ENCODE results near the gene ALKBH7. TPM values are rescaled to one million over a fixed set of nuclear protein-coding genes. Genes with fewer than 3 reads are reported as not detected.
"Not testable (repeated sequence)": the region's sequence is repeated elsewhere in the genome, so short reads cannot be mapped to it uniquely, and the experiment has no call there.

Gene ALKBH7
- total RNA-seq, 1 experiment from 2014 or later = 105 TPM

GRCh38 chr19:6393074-6393982, 20.7 kb downstream of the ALKBH7 start, which contains the start of gene GTF2F1:
GTF2F1 (minus strand) TSS chr19:6393164; CDS start chr19:6392995, 169 bp downstream.
- DNase-seq (ENCODE audit: low spot score) = peak; percentile 98
- in situ Hi-C loops (cut with HindIII; ENCODE audit: low sequenced_read_pairs) = no loop called here

- DNase-seq (ENCODE audit: low spot score) = no peak
- in situ Hi-C loops (cut with HindIII; ENCODE audit: low sequenced_read_pairs) = no loop called here
Observed at GRCh38 chr19:6393983-6394412, 21.4 kb downstream of the ALKBH7 start.

- no peak for DNase-seq (ENCODE audit: low spot score)
- in situ Hi-C loops (cut with HindIII; ENCODE audit: low sequenced_read_pairs) = no loop called here
Observed at GRCh38 chr19:6394831-6395230, 22.2 kb downstream of the ALKBH7 start.

DNA sequence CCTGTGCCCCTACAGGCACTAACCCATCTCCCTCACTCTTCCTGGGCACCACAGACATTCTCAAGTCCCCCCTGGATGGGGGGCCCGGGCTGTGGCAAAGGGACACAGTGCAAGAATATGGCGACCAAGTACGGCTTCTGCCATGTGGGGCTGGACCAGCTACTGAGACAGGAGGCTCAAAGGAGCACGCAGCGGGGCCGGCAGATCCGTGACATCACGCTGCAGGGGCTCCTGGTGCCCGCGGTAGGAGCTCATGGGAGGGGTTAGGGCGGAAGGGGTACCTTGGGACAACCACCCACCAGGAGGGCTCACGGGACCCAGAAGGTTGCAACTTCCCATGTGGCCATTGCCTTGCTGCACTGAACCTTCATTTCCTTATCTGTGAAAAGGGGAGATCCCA, 23.7 kb downstream of the ALKBH7 start:
- in situ Hi-C loops (cut with HindIII; ENCODE audit: low sequenced_read_pairs) = no loop called here
- DNase-seq (ENCODE audit: low spot score) = no peak

DNA sequence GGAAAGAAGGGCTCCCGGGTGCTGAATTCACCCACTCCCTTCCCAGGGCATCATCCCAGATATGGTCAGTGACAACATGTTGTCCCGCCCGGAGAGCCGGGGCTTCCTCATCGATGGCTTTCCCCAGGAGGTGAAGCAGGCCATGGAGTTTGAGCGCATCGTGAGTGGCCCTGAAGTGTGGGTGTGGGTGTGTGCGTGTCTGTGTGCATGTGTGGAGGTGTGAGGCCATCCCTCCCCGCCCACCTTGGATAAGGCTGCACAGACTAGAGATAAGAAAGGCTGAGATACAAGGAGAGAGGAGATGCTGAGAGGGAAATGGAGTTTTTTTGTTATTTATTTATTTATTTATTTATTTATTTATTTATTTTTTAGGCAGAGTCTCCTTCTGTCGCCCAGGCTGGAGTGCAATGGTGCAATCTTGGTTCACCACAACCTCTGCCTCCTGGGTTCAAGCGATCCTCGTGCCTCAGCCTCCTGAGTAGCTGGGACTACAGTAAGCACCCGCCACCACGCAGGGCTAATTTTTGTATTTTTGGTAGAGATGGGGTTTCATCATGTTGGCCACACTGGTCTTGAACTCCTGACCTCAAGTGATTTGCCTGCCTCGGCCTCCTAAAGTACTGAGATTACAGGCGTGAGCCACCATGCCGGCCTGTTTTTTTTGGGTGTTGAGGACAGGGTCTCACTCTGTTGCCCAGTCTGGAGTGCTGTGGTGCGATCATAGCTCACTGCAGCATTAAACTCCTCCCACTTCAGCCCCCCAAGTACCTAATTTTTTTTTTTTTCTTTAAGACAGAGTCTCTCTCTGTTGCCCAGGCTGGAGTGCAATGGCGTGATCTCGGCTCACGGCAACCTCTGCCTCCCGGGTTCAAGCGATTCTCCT, 27.7 kb downstream of the ALKBH7 start:
- in situ Hi-C loops (cut with HindIII; ENCODE audit: low sequenced_read_pairs); DNase-seq (ENCODE audit: low spot score): not testable (repeated sequence)

DNA sequence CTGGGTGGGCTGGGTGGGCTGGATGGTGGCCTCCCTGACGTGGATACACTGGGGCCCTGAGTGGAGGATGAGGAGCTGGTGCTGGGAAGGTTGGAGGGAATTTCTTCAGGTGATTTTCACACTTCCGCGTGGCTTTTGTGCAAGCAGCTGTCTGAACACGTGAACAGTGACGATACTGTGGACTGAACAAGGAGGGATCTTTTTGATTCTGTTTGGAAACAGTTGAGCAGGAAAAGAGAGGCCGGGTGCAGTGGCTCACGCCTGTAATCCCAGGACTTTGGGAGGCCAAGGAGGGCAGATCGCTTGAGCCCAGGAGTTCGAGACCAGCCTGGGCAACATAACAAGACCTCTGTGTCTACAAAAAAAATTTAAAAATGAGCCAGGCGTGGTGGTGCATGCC, 29.5 kb downstream of the ALKBH7 start:
- in situ Hi-C loops (cut with HindIII; ENCODE audit: low sequenced_read_pairs) = no loop called here
- no peak for DNase-seq (ENCODE audit: low spot score)

DNA sequence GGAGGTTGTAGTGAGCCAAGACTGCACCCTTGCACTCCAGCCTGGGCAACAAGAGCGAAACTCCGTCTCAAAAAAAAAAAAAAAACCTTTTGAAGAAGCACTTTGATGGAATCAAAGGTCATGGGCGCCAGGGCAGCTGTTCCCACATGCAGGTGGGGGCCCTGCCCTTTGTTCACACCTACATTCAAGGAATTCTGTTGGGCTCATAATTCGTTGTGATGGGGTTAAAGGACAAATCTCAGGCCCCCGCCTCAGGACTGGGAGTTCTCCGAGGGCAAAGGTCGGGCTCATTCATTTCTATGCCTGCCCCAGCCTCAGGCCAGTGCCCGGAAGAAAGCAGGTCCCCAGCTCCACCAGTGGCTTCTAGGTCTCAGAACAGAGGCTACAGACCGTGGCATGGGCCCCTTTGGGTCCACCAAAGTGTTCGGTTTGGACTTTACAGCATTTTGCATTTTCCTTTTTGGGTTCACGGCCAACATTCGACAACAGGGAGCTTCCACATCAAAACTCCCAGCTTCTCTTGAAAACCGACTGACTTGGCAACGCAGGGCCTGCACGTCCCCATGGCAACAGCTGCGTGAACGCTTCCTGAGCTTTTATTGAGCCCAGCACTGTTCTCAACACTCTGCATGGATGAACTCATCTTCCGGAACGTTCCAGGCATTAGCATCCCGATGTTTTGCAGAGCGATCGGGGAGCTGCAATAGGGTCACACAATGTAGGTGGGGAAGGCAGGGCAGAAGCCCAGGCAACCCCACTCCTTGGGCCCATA, 30.4 kb downstream of the ALKBH7 start:
- DNase-seq (ENCODE audit: low spot score) = peak; percentile 86
- in situ Hi-C loops (cut with HindIII; ENCODE audit: low sequenced_read_pairs) = no loop called here

- no peak for DNase-seq (ENCODE audit: low spot score)
- in situ Hi-C loops (cut with HindIII; ENCODE audit: low sequenced_read_pairs) = no loop called here
Observed at GRCh38 chr19:6406401-6406800, 33.8 kb downstream of the ALKBH7 start.

GRCh38 chr19:6409346-6409745, 36.8 kb downstream of the ALKBH7 start:
- in situ Hi-C loops (cut with HindIII; ENCODE audit: low sequenced_read_pairs) = no loop called here

DNA sequence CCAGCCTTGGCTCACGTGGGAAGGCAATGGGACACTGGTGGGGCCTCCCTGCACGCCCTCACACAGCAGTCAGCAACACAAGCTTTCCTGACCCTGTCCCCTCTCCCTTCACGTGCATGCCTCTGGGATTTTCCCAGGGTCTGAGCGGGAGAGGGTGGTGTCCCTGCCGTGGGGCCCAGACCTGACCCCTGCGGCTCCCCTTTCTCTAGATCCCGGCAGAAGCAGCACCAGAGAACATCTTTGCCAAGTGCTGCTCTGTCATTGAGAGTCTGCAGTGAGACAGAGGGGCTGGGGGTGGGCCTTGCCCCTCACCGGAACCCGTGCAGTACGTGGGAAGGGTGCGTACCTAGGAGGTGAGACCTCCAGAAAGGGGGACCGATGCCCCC, 39.5 kb downstream of the ALKBH7 start:
- no peak for DNase-seq (ENCODE audit: low spot score)
- in situ Hi-C loops (cut with HindIII; ENCODE audit: low sequenced_read_pairs) = no loop called here

More at GRCh38 chr19:6409346-6409745, 36.8 kb downstream of the ALKBH7 start:
- DNase-seq (ENCODE audit: low spot score) = no peak

DNA sequence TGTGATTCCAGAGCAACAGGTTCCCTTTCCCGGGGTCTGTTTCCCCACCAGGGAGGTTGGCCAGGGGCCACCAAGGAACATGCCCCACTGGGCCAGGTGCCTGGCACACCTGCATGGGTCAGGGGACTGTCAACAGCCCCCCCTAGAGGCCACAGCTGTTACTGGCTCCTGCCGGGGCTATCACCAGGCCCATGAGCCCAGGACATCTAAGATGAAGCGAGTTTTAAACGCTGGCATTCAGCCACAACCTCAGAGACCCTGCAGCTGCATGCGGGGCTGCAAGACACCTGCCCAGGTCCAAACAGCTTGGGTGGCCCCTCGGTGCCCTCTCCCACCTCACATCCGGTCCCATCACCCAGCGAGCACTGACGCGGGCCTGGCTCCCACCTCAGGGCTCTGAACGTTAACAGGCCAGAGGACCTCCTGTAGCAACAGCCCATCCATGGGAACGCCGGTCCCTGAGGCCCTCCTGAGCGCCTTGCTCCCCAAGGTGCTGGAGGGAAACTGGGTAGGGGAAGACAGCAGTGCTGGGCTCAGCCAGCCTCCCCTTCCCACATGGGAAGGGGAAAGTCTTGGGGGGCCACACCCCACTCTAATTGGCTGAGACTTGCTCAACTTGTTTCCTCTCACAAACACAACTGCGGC, 40.0 kb downstream of the ALKBH7 start:
- DNase-seq (ENCODE audit: low spot score) = peak; percentile 49
- in situ Hi-C loops (cut with HindIII; ENCODE audit: low sequenced_read_pairs) = no loop called here

GRCh38 chr19:6413291-6413690, 40.7 kb downstream of the ALKBH7 start:
- in situ Hi-C loops (cut with HindIII; ENCODE audit: low sequenced_read_pairs) = no loop called here
- DNase-seq (ENCODE audit: low spot score) = no peak

DNA sequence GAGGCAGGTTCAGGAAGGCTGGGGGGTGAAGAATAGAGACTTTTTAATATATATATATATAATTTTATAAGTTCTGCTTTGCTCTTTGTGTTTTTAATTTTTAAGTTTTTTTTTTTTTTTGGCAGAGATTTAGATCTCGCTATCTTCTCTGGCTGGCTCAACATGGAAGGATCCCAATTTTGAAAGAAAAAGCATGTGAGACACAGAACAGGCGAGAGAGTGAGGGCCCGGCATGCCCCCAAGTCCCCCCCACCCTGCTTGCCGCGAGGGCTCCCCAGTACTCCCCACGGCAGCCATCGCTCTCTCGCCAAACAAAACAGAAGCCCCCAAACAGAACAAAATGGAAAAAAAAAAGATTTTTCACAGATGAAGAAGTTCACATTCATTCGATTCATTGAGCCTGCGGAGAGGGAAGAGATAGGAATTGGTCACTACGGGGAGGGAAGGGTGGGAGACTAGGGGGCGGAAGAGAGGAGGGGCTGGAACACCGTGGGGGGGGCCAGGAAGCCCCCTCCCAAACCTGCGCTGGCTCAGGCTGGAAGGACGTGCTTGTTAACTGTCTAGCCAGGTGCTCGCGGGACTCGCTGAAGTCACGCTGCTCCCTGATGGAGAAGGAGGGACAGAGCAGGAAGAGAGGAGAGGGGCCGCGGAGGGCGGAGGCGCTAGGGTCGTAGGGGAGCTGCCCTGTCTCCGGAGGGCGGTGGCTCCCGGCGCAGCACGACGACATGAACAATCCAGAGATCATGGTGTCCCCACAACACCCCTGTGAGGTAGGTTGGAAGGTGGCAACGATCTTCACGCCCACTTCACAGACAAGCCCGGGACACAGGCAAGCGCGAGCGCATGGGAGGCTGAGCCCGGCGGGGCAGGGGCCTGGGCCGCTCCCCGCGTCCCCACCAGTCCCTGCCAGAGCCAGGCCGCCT, 41.4 kb downstream of the ALKBH7 start:
- in situ Hi-C loops (cut with HindIII; ENCODE audit: low sequenced_read_pairs) = no loop called here
- no peak for DNase-seq (ENCODE audit: low spot score)

DNA sequence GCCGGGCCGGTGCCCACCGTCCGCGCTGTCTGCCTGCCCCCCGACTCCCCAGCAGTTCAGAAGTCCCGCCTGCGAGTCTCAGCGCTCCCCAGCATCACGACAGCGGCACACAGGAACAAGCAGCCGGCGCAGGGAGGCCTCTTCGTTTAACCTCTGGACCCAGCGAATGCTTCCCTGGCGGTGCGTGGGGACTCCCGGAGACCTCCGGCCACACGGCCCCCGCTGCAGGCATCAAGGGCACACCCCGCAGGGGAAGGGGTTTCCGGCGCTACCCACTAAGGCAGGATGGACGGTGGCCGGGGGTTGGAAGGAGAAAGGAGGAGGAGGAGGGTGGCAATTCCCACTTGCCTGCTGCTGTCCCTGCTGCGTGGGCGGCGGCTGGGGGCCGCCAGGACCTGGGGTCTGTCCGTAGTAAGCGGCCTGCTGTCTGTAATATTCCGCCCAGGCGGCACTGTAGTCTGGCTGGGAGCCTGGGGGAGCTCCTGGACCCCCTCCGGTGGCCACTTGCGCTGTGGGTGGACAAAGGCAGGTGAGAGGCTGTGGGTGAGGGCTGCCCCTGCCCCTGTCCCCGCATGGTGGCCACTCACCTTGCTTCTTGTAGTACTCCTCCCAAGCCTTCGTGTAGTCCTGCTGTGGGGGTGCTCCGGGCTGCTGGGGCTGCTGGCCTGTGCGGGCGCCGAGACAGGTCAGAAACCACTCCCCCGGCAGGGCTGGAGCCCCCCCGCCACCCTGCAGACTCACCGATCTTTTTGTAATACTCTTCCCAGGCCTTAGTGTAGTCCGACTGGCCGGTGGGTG, 42.4 kb downstream of the ALKBH7 start:
- DNase-seq (ENCODE audit: low spot score) = no peak
- in situ Hi-C loops (cut with HindIII; ENCODE audit: low sequenced_read_pairs) = no loop called here

DNA sequence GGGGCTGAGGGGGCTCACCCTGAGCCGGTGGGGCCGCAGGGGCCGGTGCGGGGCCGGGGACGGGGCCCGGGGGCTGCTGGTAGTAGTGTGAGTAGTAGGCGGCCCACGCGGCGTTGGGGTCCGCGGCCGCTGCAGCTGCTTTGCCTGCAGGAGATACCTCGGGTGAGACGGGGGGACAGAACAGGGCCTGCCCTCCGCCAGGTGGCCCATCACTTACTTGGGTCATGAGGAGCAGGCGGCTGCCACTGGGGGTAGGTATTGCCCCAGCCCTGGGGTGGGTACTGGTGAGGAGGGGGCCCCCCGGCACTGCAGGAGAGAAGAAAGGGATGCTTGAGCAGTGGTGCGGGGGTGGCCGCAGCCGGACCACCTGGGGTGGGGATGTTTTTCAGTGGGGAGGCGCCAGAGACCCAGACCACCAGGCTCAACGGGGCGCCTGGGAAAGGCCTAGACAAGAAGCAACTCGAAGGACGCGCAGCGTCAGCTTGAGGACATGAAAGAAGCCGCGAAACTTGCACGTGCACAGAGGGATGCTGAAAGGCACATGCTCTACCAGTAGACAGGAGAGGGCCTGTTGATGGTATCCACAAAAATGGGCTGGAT, 43.1 kb downstream of the ALKBH7 start:
- DNase-seq (ENCODE audit: low spot score) = no peak
- in situ Hi-C loops (cut with HindIII; ENCODE audit: low sequenced_read_pairs) = no loop called here

- no peak for DNase-seq (ENCODE audit: low spot score)
- in situ Hi-C loops (cut with HindIII; ENCODE audit: low sequenced_read_pairs) = no loop called here
Observed at GRCh38 chr19:6416658-6417405, 44.2 kb downstream of the ALKBH7 start.

All from G401 (cell line).